Measurements from ENCODE around the gene KCNE3. TPM values are rescaled to one million over a fixed set of nuclear protein-coding genes. Genes with fewer than 3 reads are reported as not detected.

KCNE3 gene
- total and polyA plus RNA-seq, 2 experiments from 2014 or later, result 2.3 to 10.6 TPM

DNA sequence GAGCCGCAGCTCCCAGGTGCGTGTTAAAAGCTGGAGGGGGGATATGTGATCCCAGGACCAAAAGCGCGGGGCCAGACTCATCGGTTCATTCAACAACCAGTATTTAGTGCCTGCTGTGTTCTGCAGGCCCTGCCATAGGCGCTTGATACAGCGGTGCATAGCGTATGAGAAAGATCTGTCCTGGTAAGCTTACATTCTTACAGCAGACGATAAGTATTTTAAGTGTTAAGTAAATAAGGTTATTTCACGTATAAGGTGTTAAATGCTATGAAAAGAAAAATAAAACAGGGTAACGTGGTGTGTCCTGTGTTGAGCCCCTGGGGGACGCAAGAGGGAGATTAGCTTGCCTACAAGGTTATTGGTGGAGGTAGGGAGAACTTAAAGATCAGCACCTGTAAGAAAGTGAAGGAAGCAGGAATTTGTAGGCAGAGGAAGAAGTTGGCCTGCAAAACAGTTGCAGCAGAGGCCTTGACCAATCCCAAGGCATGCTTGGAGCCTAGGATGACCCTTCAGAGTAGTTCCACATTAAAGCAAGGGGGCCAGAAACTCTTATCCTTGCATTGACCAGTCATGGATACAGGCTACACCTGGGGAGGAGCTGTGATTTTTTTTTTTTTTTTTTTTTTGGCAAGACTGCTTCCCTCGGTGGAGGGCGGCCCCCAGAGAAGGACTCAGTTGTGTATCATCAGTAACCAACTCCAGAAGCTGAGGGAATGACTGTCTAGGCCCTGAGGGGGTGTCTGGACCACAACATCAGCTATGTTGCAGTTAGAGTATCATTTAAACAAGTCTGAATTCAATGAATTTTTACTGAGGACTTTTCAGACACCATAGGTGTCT is 26.7 kb upstream of the KCNE3 start:
- H3K4me1 Mint-ChIP-seq, result peaks cover 17% of the 10 kb centered on the region
- Histone ChIP-seq H3F3A (replicated peaks; ENCODE audit: low read depth) (no peaks in the 10 kb centered on the region; the same call in 1 of the 2 replicates), H4K20me1 (replicated peaks; ENCODE audit: insufficient read depth) (no peaks in the 10 kb centered on the region), H3K9me2 (ENCODE audit: insufficient read depth) (peaks cover 11% of the 10 kb centered on the region; the same call in 1 of the 2 replicates), H3K4me1 (ENCODE audit: insufficient read depth) (peaks cover 9% of the 10 kb centered on the region), H3K27ac (ENCODE audit: low read depth) (peak overlapping the region; percentile 89), H3K36me3 (ENCODE audit: insufficient read depth) (no peaks in the 10 kb centered on the region), H3K4me3 (peak overlapping the region; percentile 70), H2AFZ (peak overlapping the region; percentile 76; the same call in 1 of the 2 replicates), H3K27me3 (ENCODE audit: insufficient read depth) (no peaks in the 10 kb centered on the region), H3K4me2 (peak overlapping the region; percentile 79), H3K79me2 (replicated peaks; ENCODE audit: insufficient read depth) (no peaks in the 10 kb centered on the region)
- H3K27me3 Mint-ChIP-seq (ENCODE audit: insufficient read depth, low read depth, poor library complexity), result peaks cover 7% of the 10 kb centered on the region
- H3K27ac Mint-ChIP-seq, result peak overlapping the region; percentile 87
- TF ChIP-seq ZNF462 (CRISPR knock-in tag; IDR thresholded peaks at IDR 0.05), result no peak
- no peak for TF ChIP-seq REST (IDR thresholded peaks at IDR 0.05; ENCODE audit: unreplicated experiment)
- 0 out of 4 replicates have a peak, but pooled peaks of 1 of the 2 experiments have one; percentile 23 for TF ChIP-seq CTCF (conservative IDR thresholded peaks at IDR 0.05; ENCODE audit: low read depth in 2 of 2)
- TF ChIP-seq POLR2AphosphoS5 (IDR thresholded peaks at IDR 0.05; ENCODE audit: low read depth), result no peak
- no peak for TF ChIP-seq CREB1 (CRISPR knock-in tag; IDR thresholded peaks at IDR 0.05; ENCODE audit: low read depth)
- no peak for TF ChIP-seq STAT1 (IDR thresholded peaks at IDR 0.05; ENCODE audit: unreplicated experiment)
- TF ChIP-seq EZH2phosphoT487 (IDR thresholded peaks at IDR 0.05; ENCODE audit: unreplicated experiment), result no peak
- TF ChIP-seq ETS1 (IDR thresholded peaks at IDR 0.05), result 0 out of 2 replicates have a peak, but pooled peaks have one; percentile 16
- TF ChIP-seq ZNF331 (CRISPR knock-in tag; IDR thresholded peaks at IDR 0.05; ENCODE audit: low read depth), result no peak
- TF ChIP-seq JUNB (IDR thresholded peaks at IDR 0.05; ENCODE audit: unreplicated experiment), result no peak
- ATAC-seq (peak; percentile 83), DNase-seq (ENCODE audit: low spot score) (peak; percentile 90)
- H3K4me3 Mint-ChIP-seq, result peak overlapping the region; percentile 77
- H3K9me3 Mint-ChIP-seq, result peaks cover 23% of the 10 kb centered on the region
- peaks cover 29% of the 10 kb centered on the region for H3K36me3 Mint-ChIP-seq (ENCODE audit: low read depth)
